Measurements from ENCODE around the gene GRM2. TPM values are rescaled to one million over a fixed set of nuclear protein-coding genes. Genes with fewer than 3 reads are reported as not detected.

Gene GRM2
- total and polyA plus RNA-seq, 10 of the 15 experiments (the other 5 are each of a cell fraction or from before 2014, with no cell fraction given): 0.01 to 0.14 (median 0.06) TPM; not detected in 5

DNA sequence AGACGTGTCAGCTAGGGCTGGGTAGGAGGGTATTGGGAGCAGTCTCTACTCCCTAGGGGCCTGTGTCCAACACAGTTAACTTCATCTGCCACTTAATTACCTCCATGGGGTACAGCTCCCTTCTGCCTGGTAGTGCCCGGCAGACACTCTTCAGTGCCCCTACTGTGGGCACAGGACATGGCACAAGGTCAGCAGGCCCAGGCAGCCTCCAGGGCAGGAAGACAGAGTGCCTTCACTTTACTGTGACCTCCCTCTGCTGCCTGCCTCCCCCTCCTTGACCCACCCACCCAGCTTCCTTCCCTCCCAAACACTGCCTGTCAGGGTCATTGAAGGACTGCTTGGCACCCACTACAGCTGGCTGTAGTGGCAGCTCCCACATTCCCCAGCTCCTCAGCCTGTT, 6.5 kb upstream of the GRM2 start (continued):
- TF ChIP-seq ZBED1 (IDR thresholded peaks at IDR 0.05; ENCODE audit: borderline replicate concordance) (no peak), BHLHE40 (IDR thresholded peaks at IDR 0.05; ENCODE audit: borderline replicate concordance in 1 of 2, low read depth in 2 of 2, low read length in 1 of 2) (no peak), SPI1 (IDR thresholded peaks at IDR 0.05; ENCODE audit: borderline replicate concordance, insufficient read depth, low read depth, low read length) (no peak), GATAD2B (conservative IDR thresholded peaks at IDR 0.05; ENCODE audit: low read depth) (no peak)
- TF ChIP-seq, protein P1, sequence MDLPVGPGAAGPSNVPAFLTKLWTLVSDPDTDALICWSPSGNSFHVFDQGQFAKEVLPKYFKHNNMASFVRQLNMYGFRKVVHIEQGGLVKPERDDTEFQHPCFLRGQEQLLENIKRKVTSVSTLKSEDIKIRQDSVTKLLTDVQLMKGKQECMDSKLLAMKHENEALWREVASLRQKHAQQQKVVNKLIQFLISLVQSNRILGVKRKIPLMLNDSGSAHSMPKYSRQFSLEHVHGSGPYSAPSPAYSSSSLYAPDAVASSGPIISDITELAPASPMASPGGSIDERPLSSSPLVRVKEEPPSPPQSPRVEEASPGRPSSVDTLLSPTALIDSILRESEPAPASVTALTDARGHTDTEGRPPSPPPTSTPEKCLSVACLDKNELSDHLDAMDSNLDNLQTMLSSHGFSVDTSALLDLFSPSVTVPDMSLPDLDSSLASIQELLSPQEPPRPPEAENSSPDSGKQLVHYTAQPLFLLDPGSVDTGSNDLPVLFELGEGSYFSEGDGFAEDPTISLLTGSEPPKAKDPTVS (IDR thresholded peaks at IDR 0.05; ENCODE audit: low read depth, low read length): no peak
- TF ChIP-seq, protein P2, sequence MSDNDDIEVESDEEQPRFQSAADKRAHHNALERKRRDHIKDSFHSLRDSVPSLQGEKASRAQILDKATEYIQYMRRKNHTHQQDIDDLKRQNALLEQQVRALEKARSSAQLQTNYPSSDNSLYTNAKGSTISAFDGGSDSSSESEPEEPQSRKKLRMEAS (IDR thresholded peaks at IDR 0.05; ENCODE audit: low read depth, low read length): no peak

DNA sequence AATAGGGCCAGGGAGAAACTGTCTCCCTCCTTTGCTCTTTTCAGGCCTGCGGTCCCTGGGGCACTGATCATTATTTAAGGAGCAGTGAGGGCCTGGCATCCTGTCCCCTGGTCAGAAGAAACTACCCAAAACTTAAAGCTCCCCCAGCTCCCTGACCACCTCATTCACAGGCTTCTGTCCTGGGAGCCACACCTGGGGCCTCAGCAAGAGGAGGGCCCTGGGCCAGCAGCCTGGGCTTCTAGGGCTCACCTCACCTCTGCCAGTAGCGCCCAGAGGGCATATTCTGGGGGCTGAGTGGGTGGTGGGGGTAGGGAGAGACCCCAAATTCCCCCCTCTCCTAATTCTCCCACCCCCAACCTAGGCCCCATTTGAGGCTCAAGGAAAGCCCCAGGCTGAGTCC, 4.7 kb upstream of the GRM2 start:
- ChIA-PET SMC1A (ENCODE audit: uncharacterized antibody, unreplicated experiment) (no interaction called here), RAD21 (ENCODE audit: unreplicated experiment) (no interaction called here), POLR2A (interaction anchor here (1.3 kb wide), 1 partner anchor 12 kb away, joined by 3 read pairs; no protein-coding TSS in a partner anchor), CTCF (interaction anchor here (0.8 kb wide), 1 partner anchor 20 kb away, joined by 3 read pairs; no protein-coding TSS in a partner anchor)
- no peaks in the 10 kb centered on the region for H3K9me3 ChIP-seq (replicated peaks; ENCODE audit: control insufficient read depth, insufficient read depth, low read length)
- no peak overlapping the region for H3K27ac ChIP-seq (ENCODE audit: control insufficient read depth, insufficient read depth)
- ATAC-seq (no peak), FAIRE-seq (no peak), DNase-seq (ENCODE audit: low read depth, low spot score) (no peak)
- H2AFZ ChIP-seq (ENCODE audit: control insufficient read depth, low read depth, low read length): no peak overlapping the region
- no peak overlapping the region for H3K9ac ChIP-seq (ENCODE audit: control insufficient read depth, insufficient read depth, low read length)
- H3K4me1 ChIP-seq (ENCODE audit: control insufficient read depth, insufficient read depth, low read length): no peaks in the 10 kb centered on the region
- no peaks in the 10 kb centered on the region for H3K27me3 ChIP-seq (replicated peaks in 1 of 2; ENCODE audit: control insufficient read depth in 2 of 2, insufficient read depth in 2 of 2, low read length in 1 of 2)
- no peak for TF ChIP-seq NFYB (IDR thresholded peaks at IDR 0.05; ENCODE audit: insufficient read depth, low read depth, low read length)
- no peak for TF ChIP-seq BCL11A (IDR thresholded peaks at IDR 0.05; ENCODE audit: low read depth, low read length)
- in situ Hi-C loops (cut with MboI): no loop called here
- H4K20me1 ChIP-seq (ENCODE audit: control insufficient read depth, insufficient read depth): no peaks in the 10 kb centered on the region
- no peaks in the 10 kb centered on the region for H3K79me2 ChIP-seq (ENCODE audit: control insufficient read depth, insufficient read depth, low read length)
- intact Hi-C loops (cut with micrococcal nuclease; ENCODE audit: unreplicated experiment): no loop called here
- no peak overlapping the region for H3K4me3 ChIP-seq
- no TSS peak for BruUV-seq (replicated peaks)
- no peak overlapping the region for H3K4me2 ChIP-seq (ENCODE audit: control insufficient read depth, insufficient read depth)
- WGBS (ENCODE audit: insufficient coverage, insufficient replicate concordance, low lambda C conversion rate, missing lambda C conversion rate): 100% methylated on average over 2 of the region's 2 CpGs
- H3K36me3 ChIP-seq (ENCODE audit: control insufficient read depth in 2 of 2, insufficient read depth in 2 of 2, low read length in 1 of 2): peaks cover 3 to 30% of the 10 kb centered on the region in 2 experiments; a peak in 3 of 4 replicates
